Measurements from ENCODE around the gene LRRC74A. TPM values are rescaled to one million over a fixed set of nuclear protein-coding genes. Genes with fewer than 3 reads are reported as not detected.

The LRRC74A gene
- total and polyA plus RNA-seq, 10 of the 15 experiments (the other 5 are each of a cell fraction or from before 2014, with no cell fraction given): not detected

- intact Hi-C loops (cut with micrococcal nuclease; ENCODE audit: unreplicated experiment): loop anchor here (2.0 kb wide), 1 partner anchor 20 kb away; no protein-coding TSS in a partner anchor
- Histone ChIP-seq H3K79me2 (ENCODE audit: control insufficient read depth, insufficient read depth, low read length) (no peaks in the 10 kb centered on the region), H3K9ac (ENCODE audit: control insufficient read depth, insufficient read depth, low read length) (no peak overlapping the region), H3K27me3 (replicated peaks in 1 of 2; ENCODE audit: control insufficient read depth in 2 of 2, insufficient read depth in 2 of 2, low read length in 1 of 2) (no peaks in the 10 kb centered on the region), H2AFZ (ENCODE audit: control insufficient read depth, low read depth, low read length) (no peak overlapping the region), H3K9me3 (replicated peaks; ENCODE audit: control insufficient read depth, insufficient read depth, low read length) (no peaks in the 10 kb centered on the region), H3K27ac (ENCODE audit: control insufficient read depth, insufficient read depth) (no peak overlapping the region), H3K4me3 (no peak overlapping the region), H3K4me2 (ENCODE audit: control insufficient read depth, insufficient read depth) (no peak overlapping the region), H4K20me1 (ENCODE audit: control insufficient read depth, insufficient read depth) (no peaks in the 10 kb centered on the region), H3K4me1 (ENCODE audit: control insufficient read depth, insufficient read depth, low read length) (peaks cover 11% of the 10 kb centered on the region), H3K36me3 (ENCODE audit: control insufficient read depth in 2 of 2, insufficient read depth in 2 of 2, low read length in 1 of 2) (no peaks in the 10 kb centered on the region)
- CTCF ChIA-PET: interaction anchor here (0.7 to 2.2 kb wide), 4 partner anchors 26 to 168 kb away, joined by 3 to 6 read pairs (median 3); no protein-coding TSS in a partner anchor
- no peak for FAIRE-seq
- RAD21 ChIA-PET (ENCODE audit: unreplicated experiment): no interaction called here
- WGBS (ENCODE audit: insufficient coverage, insufficient replicate concordance, low lambda C conversion rate, missing lambda C conversion rate): 97% methylated on average over 5 of the region's 5 CpGs
- POLR2A ChIA-PET: no interaction called here
- no TSS peak for BruUV-seq (replicated peaks)
- in situ Hi-C loops (cut with MboI): no loop called here
- no peak for ATAC-seq
- DNase-seq (ENCODE audit: low read depth, low spot score): no peak
- SMC1A ChIA-PET (ENCODE audit: uncharacterized antibody, unreplicated experiment): interaction anchor here (2.0 kb wide), 1 partner anchor 26 kb away, joined by 7 read pairs; no protein-coding TSS in a partner anchor
- TF ChIP-seq EGR1 (IDR thresholded peaks at IDR 0.05; ENCODE audit: borderline replicate concordance in 1 of 2, low read depth in 2 of 2, low read length in 2 of 2) (no peak), BHLHE40 (IDR thresholded peaks at IDR 0.05; ENCODE audit: borderline replicate concordance in 1 of 2, low read depth in 2 of 2, low read length in 1 of 2) (no peak), WRNIP1 (IDR thresholded peaks at IDR 0.05; ENCODE audit: borderline replicate concordance, low read depth, low read length) (no peak), PML (IDR thresholded peaks at IDR 0.05; ENCODE audit: low read length) (no peak), STAT3 (IDR thresholded peaks at IDR 0.05; ENCODE audit: low read depth, low read length) (no peak), ZNF687 (IDR thresholded peaks at IDR 0.05) (no peak), SMC3 (IDR thresholded peaks at IDR 0.05; ENCODE audit: borderline replicate concordance, low read length) (no peak), TCF12 (IDR thresholded peaks at IDR 0.05; ENCODE audit: low read depth, low read length) (no peak), ETV6 (conservative IDR thresholded peaks at IDR 0.05 in 1 of 2, IDR thresholded peaks at IDR 0.05 in 1 of 2; ENCODE audit: borderline replicate concordance in 1 of 2, low read depth in 1 of 2) (no peak), ZBTB40 (IDR thresholded peaks at IDR 0.05; ENCODE audit: borderline replicate concordance) (no peak), IRF4 (IDR thresholded peaks at IDR 0.05; ENCODE audit: low read depth, low read length) (no peak), EP300 (IDR thresholded peaks at IDR 0.05; ENCODE audit: borderline replicate concordance in 1 of 2, control insufficient read depth in 1 of 2, low read depth in 2 of 2, low read length in 2 of 2) (no peak)
- TF ChIP-seq, protein P1, sequence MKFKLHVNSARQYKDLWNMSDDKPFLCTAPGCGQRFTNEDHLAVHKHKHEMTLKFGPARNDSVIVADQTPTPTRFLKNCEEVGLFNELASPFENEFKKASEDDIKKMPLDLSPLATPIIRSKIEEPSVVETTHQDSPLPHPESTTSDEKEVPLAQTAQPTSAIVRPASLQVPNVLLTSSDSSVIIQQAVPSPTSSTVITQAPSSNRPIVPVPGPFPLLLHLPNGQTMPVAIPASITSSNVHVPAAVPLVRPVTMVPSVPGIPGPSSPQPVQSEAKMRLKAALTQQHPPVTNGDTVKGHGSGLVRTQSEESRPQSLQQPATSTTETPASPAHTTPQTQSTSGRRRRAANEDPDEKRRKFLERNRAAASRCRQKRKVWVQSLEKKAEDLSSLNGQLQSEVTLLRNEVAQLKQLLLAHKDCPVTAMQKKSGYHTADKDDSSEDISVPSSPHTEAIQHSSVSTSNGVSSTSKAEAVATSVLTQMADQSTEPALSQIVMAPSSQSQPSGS (IDR thresholded peaks at IDR 0.05; ENCODE audit: low read length): no peak
Observed at GRCh38 chr14:76902591-76902990, 76.4 kb downstream of the LRRC74A start.
